Measurements from ENCODE around the gene HK1.
A peak's percentile ranks its signal among the peaks of the same experiment; 100 is the strongest.

HK1 gene

GRCh38 chr10:69404786-69405185 is 126.5 kb downstream of the HK1 start:
- DNase-seq (ENCODE audit: low read depth) = no peak

GRCh38 chr10:69405221-69405620 is 126.9 kb downstream of the HK1 start:
- no peak for DNase-seq (ENCODE audit: low read depth)

- no peak for DNase-seq (ENCODE audit: low read depth)
These were observed 128.1 kb downstream of the HK1 start for GRCh38 chr10:69406302-69406811.

- no peak for DNase-seq (ENCODE audit: low read depth)
These were observed 128.7 kb downstream of the HK1 start for GRCh38 chr10:69406816-69407580.

GRCh38 chr10:69407621-69408301 is 129.5 kb downstream of the HK1 start:
- no peak for DNase-seq (ENCODE audit: low read depth)

GRCh38 chr10:69408318-69409175 is 130.3 kb downstream of the HK1 start:
- peak; percentile 73 for DNase-seq (ENCODE audit: low read depth)

GRCh38 chr10:69409176-69409495 is 130.8 kb downstream of the HK1 start:
- no peak for DNase-seq (ENCODE audit: low read depth)

- no peak for DNase-seq (ENCODE audit: low read depth)
These were observed 131.7 kb downstream of the HK1 start for GRCh38 chr10:69409968-69410367.

GRCh38 chr10:69410487-69410886 is 132.2 kb downstream of the HK1 start:
- DNase-seq (ENCODE audit: low read depth) = no peak

GRCh38 chr10:69411476-69411875 is 133.2 kb downstream of the HK1 start:
- no peak for DNase-seq (ENCODE audit: low read depth)

- DNase-seq (ENCODE audit: low read depth) = no peak
These were observed 134.0 kb downstream of the HK1 start for GRCh38 chr10:69412232-69412790.

- DNase-seq (ENCODE audit: low read depth) = no peak
These were observed 135.0 kb downstream of the HK1 start for GRCh38 chr10:69413221-69413865.

- no peak for DNase-seq (ENCODE audit: low read depth)
These were observed 136.0 kb downstream of the HK1 start for GRCh38 chr10:69414036-69415018.

GRCh38 chr10:69415049-69415448 is 136.8 kb downstream of the HK1 start:
- no peak for DNase-seq (ENCODE audit: low read depth)

GRCh38 chr10:69415951-69416350 is 137.7 kb downstream of the HK1 start:
- no peak for DNase-seq (ENCODE audit: low read depth)

GRCh38 chr10:69416695-69417094 is 138.4 kb downstream of the HK1 start, which contains the start of gene TACR2:
Gene TACR2 (minus strand): TSS chr10:69416918. CDS start chr10:69416323, 595 bp downstream.
- DNase-seq (ENCODE audit: low read depth) = no peak

GRCh38 chr10:69417542-69417941 is 139.2 kb downstream of the HK1 start:
- no peak for DNase-seq (ENCODE audit: low read depth)

- no peak for DNase-seq (ENCODE audit: low read depth)
These were observed 139.9 kb downstream of the HK1 start for GRCh38 chr10:69418052-69418752.

GRCh38 chr10:69419096-69419743 is 140.9 kb downstream of the HK1 start:
- DNase-seq (ENCODE audit: low read depth) = no peak
